ENCODE data around the gene SSUH2. TPM values are rescaled to one million over a fixed set of nuclear protein-coding genes. Genes with fewer than 3 reads are reported as not detected.

Gene SSUH2
- total and polyA plus RNA-seq, 2 of the 4 experiments (the other 2 are of a cell fraction): 0.10 TPM; not detected in 1

- Histone ChIP-seq H3K36me3 (ENCODE audit: control insufficient read depth, insufficient read depth, low read length) (no peaks in the 10 kb centered on the region), H2BK15ac (ENCODE audit: low read depth, low read length) (no peak overlapping the region), H3K27me3 (ENCODE audit: control insufficient read depth, insufficient read depth, low read length) (peaks cover 43% of the 10 kb centered on the region), H3K9me3 (ENCODE audit: control insufficient read depth, insufficient read depth, low read length) (no peaks in the 10 kb centered on the region), H4K91ac (ENCODE audit: insufficient read depth, low read depth, low read length) (no peak overlapping the region), H3K4ac (ENCODE audit: low read depth, low read length) (no peak overlapping the region), H2BK5ac (ENCODE audit: low read depth, low read length, poor library complexity, severe bottlenecking) (no peak overlapping the region), H2AK5ac (ENCODE audit: low read depth, low read length) (no peak overlapping the region), H4K5ac (ENCODE audit: low read depth, low read length) (no peak overlapping the region), H3K18ac (ENCODE audit: low read depth, low read length) (no peak overlapping the region), H3K4me3 (ENCODE audit: insufficient read depth, low read depth, low read length) (no peak overlapping the region), H3K9me1 (ENCODE audit: insufficient read depth, low read length) (no peaks in the 10 kb centered on the region), H3K4me1 (ENCODE audit: control insufficient read depth, insufficient read depth, low read length) (no peaks in the 10 kb centered on the region), H2AFZ (replicated peaks; ENCODE audit: low read length, poor library complexity) (no peak overlapping the region), H3K79me1 (ENCODE audit: low read depth in 1 of 2, low read length in 2 of 2) (no peaks in the 10 kb centered on the region), H3K56ac (ENCODE audit: extremely low read depth, insufficient read depth, low read length) (no peak overlapping the region), H2BK120ac (ENCODE audit: low read depth, low read length) (no peak overlapping the region), H3K9ac (ENCODE audit: low read depth, low read length) (no peak overlapping the region), H3K27ac (ENCODE audit: insufficient read depth, low read length) (no peak overlapping the region), H3K4me2 (ENCODE audit: low read depth, low read length) (no peak overlapping the region), H2AK9ac (replicated peaks; ENCODE audit: low read depth, low read length, poor library complexity) (no peak overlapping the region), H3K23ac (ENCODE audit: low read depth, low read length) (no peak overlapping the region), H3K14ac (replicated peaks; ENCODE audit: low read depth, low read length) (no peak overlapping the region), H4K8ac (ENCODE audit: low read depth in 2 of 2, low read length in 2 of 2) (no peak overlapping the region), H2BK20ac (ENCODE audit: low read depth, low read length) (no peak overlapping the region), H4K20me1 (ENCODE audit: insufficient read depth, low read length) (no peaks in the 10 kb centered on the region)
- TF ChIP-seq SMC3 (IDR thresholded peaks at IDR 0.05; ENCODE audit: low read depth, low read length): no peak
- no peak for TF ChIP-seq RCOR1 (IDR thresholded peaks at IDR 0.05; ENCODE audit: insufficient replicate concordance, low read length)
- TF ChIP-seq BHLHE40 (IDR thresholded peaks at IDR 0.05; ENCODE audit: low read depth, low read length): no peak
- TF ChIP-seq CTCF (conservative IDR thresholded peaks at IDR 0.05; ENCODE audit: low read depth, low read length): no peak
- TF ChIP-seq POLR2A (IDR thresholded peaks at IDR 0.05; ENCODE audit: low read depth, low read length): no peak
- TF ChIP-seq, protein P1, sequence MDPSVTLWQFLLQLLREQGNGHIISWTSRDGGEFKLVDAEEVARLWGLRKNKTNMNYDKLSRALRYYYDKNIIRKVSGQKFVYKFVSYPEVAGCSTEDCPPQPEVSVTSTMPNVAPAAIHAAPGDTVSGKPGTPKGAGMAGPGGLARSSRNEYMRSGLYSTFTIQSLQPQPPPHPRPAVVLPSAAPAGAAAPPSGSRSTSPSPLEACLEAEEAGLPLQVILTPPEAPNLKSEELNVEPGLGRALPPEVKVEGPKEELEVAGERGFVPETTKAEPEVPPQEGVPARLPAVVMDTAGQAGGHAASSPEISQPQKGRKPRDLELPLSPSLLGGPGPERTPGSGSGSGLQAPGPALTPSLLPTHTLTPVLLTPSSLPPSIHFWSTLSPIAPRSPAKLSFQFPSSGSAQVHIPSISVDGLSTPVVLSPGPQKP (IDR thresholded peaks at IDR 0.05; ENCODE audit: borderline replicate concordance, low read depth, low read length): no peak
- TF ChIP-seq RFX5 (IDR thresholded peaks at IDR 0.05; ENCODE audit: low read depth, low read length): no peak
- no peak for TF ChIP-seq NFE2L2 (IDR thresholded peaks at IDR 0.05; ENCODE audit: low read depth, low read length)
- no peak for TF ChIP-seq MAFK (IDR thresholded peaks at IDR 0.05; ENCODE audit: low read depth, low read length)
- no peak for TF ChIP-seq MAZ (IDR thresholded peaks at IDR 0.05; ENCODE audit: borderline replicate concordance, low read depth, low read length)
- TF ChIP-seq RAD21 (IDR thresholded peaks at IDR 0.05; ENCODE audit: low read length): no peak
- no peak for TF ChIP-seq MXI1 (IDR thresholded peaks at IDR 0.05; ENCODE audit: borderline replicate concordance, low read depth, low read length)
- intact Hi-C loops (cut with micrococcal nuclease) (no loop called here), in situ Hi-C loops (cut with MboI; ENCODE audit: low sequenced_read_pairs) (no loop called here), dilution Hi-C loops (cut with HindIII; ENCODE audit: low sequenced_read_pairs, unreplicated experiment) (no loop called here)
- ChIA-PET CTCF (no interaction called here), POLR2A (ENCODE audit: unreplicated experiment) (interaction anchor here (0.5 kb wide), 1 partner anchor 89 kb away, joined by 4 read pairs; no protein-coding TSS in a partner anchor)
- DNase-seq (no peak), ATAC-seq (ENCODE audit: low read depth) (no peak)
- 80% methylated on average over 1 of the region's 10 CpGs; no CpG with 5 or more reads in 1 of the 2 experiments for WGBS, 2 experiments (ENCODE audit: extremely low coverage in 2 of 2, insufficient read length in 1 of 2)
- BruUV-seq (replicated peaks): no TSS peak
These were observed 769 bp downstream of the SSUH2 start for GRCh38 chr3:8643693-8644365.
